ENCODE measurements around the gene MTHFSD. TPM values are rescaled to one million over a fixed set of nuclear protein-coding genes. Genes with fewer than 3 reads are reported as not detected.

Gene MTHFSD
- total and polyA plus RNA-seq, 11 donors = 3.9 to 17.0 (median 11.4) TPM

DNA sequence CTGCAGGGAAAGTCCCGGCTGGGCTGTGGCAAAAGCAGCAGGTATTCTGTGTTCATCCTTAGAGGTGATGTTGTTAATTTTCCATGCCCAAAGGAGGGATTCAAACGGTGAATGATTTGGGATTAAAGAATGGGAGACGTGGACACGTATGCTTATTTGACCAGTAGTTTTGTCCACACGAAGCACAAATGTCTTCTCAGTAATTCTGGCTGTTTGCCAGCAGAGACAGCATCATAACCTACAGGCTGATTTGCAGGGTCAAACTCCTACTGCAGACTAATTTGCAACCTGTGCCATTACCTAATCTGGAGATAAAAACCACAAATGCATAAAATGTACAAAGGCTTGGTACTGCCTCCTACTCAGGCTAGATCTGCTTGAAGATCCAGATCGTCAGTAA is 14.1 kb downstream of the MTHFSD start:
- H3K4me3 ChIP-seq = no peak overlapping the region
- H3K36me3 ChIP-seq = peaks cover 0 to 96% (median 71%) of the 10 kb centered on the region in 9 donors
- TF ChIP-seq, protein P1, sequence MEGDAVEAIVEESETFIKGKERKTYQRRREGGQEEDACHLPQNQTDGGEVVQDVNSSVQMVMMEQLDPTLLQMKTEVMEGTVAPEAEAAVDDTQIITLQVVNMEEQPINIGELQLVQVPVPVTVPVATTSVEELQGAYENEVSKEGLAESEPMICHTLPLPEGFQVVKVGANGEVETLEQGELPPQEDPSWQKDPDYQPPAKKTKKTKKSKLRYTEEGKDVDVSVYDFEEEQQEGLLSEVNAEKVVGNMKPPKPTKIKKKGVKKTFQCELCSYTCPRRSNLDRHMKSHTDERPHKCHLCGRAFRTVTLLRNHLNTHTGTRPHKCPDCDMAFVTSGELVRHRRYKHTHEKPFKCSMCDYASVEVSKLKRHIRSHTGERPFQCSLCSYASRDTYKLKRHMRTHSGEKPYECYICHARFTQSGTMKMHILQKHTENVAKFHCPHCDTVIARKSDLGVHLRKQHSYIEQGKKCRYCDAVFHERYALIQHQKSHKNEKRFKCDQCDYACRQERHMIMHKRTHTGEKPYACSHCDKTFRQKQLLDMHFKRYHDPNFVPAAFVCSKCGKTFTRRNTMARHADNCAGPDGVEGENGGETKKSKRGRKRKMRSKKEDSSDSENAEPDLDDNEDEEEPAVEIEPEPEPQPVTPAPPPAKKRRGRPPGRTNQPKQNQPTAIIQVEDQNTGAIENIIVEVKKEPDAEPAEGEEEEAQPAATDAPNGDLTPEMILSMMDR (IDR thresholded peaks at IDR 0.05) = no peak
- no peak for TF ChIP-seq POLR2A (IDR thresholded peaks at IDR 0.05)
- intact Hi-C loops (cut with DNase I) = no loop called here
- DNase-seq (no peak), ATAC-seq (no peak)
- WGBS, 4 donors = 85 to 91% (median 89%) methylated on average over 6 of the region's 6 CpGs
- no peak overlapping the region for H3K27ac ChIP-seq
- H3K27me3 ChIP-seq = no peaks in the 10 kb centered on the region
- no peaks in the 10 kb centered on the region for H3K9me3 ChIP-seq
- peaks cover 0 to 5% (median 0%) of the 10 kb centered on the region in 12 donors for H3K4me1 ChIP-seq

DNA sequence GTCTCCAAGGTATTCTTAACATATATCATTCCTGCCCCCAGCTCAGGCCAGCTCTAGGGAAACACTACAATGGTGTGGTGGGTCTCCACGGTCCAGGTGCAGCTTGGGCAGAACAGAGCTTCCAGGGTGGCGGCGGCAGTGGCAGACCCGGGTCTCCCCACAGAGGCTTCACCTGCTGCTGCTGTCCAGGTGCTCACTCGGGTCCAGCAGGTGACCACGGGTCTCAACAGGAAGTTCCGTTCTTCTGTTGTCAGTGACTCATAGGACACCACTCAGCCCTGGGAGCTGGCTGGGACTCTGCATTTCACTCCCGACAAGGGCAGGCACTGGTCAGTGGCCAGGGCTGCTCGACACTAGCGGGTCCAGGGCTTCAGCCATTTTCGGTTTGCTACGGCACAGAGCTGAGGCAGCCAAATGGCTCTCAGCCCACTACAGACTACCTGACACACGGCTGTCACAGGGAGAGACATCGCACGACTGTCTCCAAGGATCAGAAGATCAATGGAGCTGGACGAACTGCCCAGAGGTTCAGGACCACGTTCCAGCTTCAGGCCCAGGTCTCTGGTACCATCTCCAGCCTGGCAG is 16.7 kb downstream of the MTHFSD start:
- no peak overlapping the region for H3K4me3 ChIP-seq
- no peak for DNase-seq
- H3K9me3 ChIP-seq = no peaks in the 10 kb centered on the region
- H3K27ac ChIP-seq = no peak overlapping the region
- TF ChIP-seq, protein P1 (IDR thresholded peaks at IDR 0.05) = no peak
- TF ChIP-seq POLR2A (IDR thresholded peaks at IDR 0.05) = no peak
- no peaks in the 10 kb centered on the region for H3K4me1 ChIP-seq
- WGBS, 4 donors = 92 to 94% (median 94%) methylated on average over 9 to 17 of the region's 17 CpGs
- ATAC-seq = no peak
- intact Hi-C loops (cut with DNase I) = no loop called here
- H3K36me3 ChIP-seq = peaks cover 0 to 85% (median 73%) of the 10 kb centered on the region in 9 donors
- no peaks in the 10 kb centered on the region for H3K27me3 ChIP-seq

DNA sequence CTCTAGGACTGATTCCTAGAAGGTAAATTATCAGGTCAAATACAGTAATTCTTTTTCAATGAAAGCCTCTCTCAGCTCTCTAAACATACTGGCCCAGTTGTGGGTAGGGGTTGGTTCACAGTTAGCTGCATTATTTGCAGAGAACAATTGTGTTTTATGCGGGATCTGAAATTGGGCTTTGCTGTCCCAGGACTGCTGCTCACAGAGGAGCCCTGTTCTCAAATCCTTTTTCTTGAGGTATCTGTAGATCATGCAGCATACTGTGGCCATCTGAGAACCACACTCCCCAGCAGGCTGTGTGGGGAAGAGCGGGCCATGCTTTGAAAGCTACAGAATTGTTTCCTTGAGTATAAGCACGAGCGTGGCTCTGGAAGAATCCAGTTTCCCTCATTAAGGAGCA is 17.5 kb downstream of the MTHFSD start:
- H3K27me3 ChIP-seq = no peaks in the 10 kb centered on the region
- no peak for TF ChIP-seq POLR2A (IDR thresholded peaks at IDR 0.05)
- H3K9me3 ChIP-seq = no peaks in the 10 kb centered on the region
- no peaks in the 10 kb centered on the region for H3K4me1 ChIP-seq
- H3K27ac ChIP-seq = no peak overlapping the region
- H3K4me3 ChIP-seq = no peak overlapping the region
- intact Hi-C loops (cut with DNase I) = no loop called here
- ATAC-seq = no peak
- DNase-seq = no peak
- H3K36me3 ChIP-seq = peaks cover 0 to 87% (median 73%) of the 10 kb centered on the region in 9 donors
- WGBS, 4 donors = 96 to 100% (median 97%) methylated on average over 4 of the region's 4 CpGs

DNA sequence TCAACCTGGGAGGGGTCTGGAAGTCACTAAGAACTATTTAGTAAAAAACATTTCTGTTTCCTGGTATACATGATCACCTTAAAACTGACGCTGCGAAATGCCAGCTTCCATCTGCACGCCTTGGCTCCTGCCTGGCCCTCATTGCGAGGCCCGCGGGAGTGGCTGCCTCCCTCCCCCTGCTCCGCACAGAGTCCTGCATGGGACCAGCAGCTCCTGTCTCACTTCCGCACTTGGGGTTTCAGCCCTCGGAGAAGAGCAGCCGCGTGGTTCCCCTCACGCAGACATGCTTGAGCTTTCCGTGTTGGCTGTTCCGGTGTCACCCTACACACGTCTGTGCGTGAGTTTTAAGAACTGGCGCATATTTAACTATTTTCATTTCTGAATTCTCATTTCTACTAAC is 18.4 kb downstream of the MTHFSD start:
- DNase-seq (no peak), ATAC-seq (no peak)
- Histone ChIP-seq H3K4me3 (no peak overlapping the region), H3K27ac (no peak overlapping the region), H3K9me3 (no peaks in the 10 kb centered on the region), H3K4me1 (no peaks in the 10 kb centered on the region), H3K36me3 (peaks cover 0 to 83% (median 70%) of the 10 kb centered on the region in 9 donors), H3K27me3 (no peaks in the 10 kb centered on the region)
- intact Hi-C loops (cut with DNase I) = no loop called here
- TF ChIP-seq, protein P1 (IDR thresholded peaks at IDR 0.05) = no peak
- no peak for TF ChIP-seq POLR2A (IDR thresholded peaks at IDR 0.05)
- 95 to 97% (median 96%) methylated on average over 14 to 17 of the region's 17 CpGs for WGBS, 4 donors
